ENCODE measurements around the gene CRHR2.

The CRHR2 gene

DNA sequence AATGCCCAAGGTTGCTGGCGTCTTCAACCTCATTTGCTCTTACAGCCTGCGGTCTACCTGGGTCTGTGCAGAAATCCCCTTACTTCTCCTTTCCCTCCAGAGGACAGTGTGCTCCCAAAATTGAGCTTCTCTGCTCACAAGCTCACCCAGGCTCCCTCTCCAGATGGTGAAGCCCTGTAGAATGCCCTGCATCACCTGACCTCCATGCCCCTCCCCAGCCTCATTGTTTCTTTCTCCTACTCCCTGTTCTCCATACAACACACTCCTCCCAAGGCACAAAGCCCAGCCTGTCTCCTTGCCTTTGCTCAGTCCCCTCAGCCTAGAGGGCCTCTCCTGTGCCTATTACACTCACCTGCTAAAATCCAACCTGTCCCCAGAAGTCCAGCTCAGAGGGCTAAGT, 3.5 kb downstream of the CRHR2 start:
- Histone ChIP-seq H3K4me1 (ENCODE audit: control insufficient read depth, insufficient read depth, low read length) (no peaks in the 10 kb centered on the region), H3K36me3 (ENCODE audit: control insufficient read depth in 2 of 2, insufficient read depth in 1 of 2, low read length in 2 of 2) (no peaks in the 10 kb centered on the region), H3K4me3 (ENCODE audit: low read depth, low read length) (no peak overlapping the region), H3K27ac (ENCODE audit: extremely low read depth, low read depth, low read length) (no peak overlapping the region), H3K9me3 (ENCODE audit: control insufficient read depth, insufficient read depth, low read depth, low read length) (no peaks in the 10 kb centered on the region)
- TF ChIP-seq, protein P1, sequence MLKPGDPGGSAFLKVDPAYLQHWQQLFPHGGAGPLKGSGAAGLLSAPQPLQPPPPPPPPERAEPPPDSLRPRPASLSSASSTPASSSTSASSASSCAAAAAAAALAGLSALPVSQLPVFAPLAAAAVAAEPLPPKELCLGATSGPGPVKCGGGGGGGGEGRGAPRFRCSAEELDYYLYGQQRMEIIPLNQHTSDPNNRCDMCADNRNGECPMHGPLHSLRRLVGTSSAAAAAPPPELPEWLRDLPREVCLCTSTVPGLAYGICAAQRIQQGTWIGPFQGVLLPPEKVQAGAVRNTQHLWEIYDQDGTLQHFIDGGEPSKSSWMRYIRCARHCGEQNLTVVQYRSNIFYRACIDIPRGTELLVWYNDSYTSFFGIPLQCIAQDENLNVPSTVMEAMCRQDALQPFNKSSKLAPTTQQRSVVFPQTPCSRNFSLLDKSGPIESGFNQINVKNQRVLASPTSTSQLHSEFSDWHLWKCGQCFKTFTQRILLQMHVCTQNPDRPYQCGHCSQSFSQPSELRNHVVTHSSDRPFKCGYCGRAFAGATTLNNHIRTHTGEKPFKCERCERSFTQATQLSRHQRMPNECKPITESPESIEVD (tag by site-specific recombination; IDR thresholded peaks at IDR 0.05) = no peak
- TF ChIP-seq, protein P2, sequence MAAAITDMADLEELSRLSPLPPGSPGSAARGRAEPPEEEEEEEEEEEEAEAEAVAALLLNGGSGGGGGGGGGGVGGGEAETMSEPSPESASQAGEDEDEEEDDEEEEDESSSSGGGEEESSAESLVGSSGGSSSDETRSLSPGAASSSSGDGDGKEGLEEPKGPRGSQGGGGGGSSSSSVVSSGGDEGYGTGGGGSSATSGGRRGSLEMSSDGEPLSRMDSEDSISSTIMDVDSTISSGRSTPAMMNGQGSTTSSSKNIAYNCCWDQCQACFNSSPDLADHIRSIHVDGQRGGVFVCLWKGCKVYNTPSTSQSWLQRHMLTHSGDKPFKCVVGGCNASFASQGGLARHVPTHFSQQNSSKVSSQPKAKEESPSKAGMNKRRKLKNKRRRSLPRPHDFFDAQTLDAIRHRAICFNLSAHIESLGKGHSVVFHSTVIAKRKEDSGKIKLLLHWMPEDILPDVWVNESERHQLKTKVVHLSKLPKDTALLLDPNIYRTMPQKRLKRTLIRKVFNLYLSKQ (tag by site-specific recombination; IDR thresholded peaks at IDR 0.05; ENCODE audit: borderline replicate concordance) = no peak
- TF ChIP-seq ZNF416 (tag by site-specific recombination; IDR thresholded peaks at IDR 0.05) (no peak), ZSCAN30 (tag by site-specific recombination; IDR thresholded peaks at IDR 0.05) (no peak), ZNF311 (tag by site-specific recombination; IDR thresholded peaks at IDR 0.05; ENCODE audit: borderline replicate concordance) (no peak), ZNF473 (tag by site-specific recombination; IDR thresholded peaks at IDR 0.05) (no peak), ZBTB7A (tag by site-specific recombination; IDR thresholded peaks at IDR 0.05; ENCODE audit: low read depth) (no peak), ZNF548 (tag by site-specific recombination; IDR thresholded peaks at IDR 0.05) (no peak), ZNF530 (tag by site-specific recombination; IDR thresholded peaks at IDR 0.05; ENCODE audit: low read depth) (no peak), WT1 (tag by site-specific recombination; IDR thresholded peaks at IDR 0.05) (no peak), ZNF174 (tag by site-specific recombination; IDR thresholded peaks at IDR 0.05) (no peak), GLIS2 (tag by site-specific recombination; IDR thresholded peaks at IDR 0.05) (no peak), ZNF658 (tag by site-specific recombination; IDR thresholded peaks at IDR 0.05) (no peak), ZNF423 (tag by site-specific recombination; IDR thresholded peaks at IDR 0.05) (no peak)
- CTCF ChIA-PET = interaction anchor here (1.0 kb wide), 1 partner anchor 444 kb away, joined by 3 read pairs; no protein-coding TSS in a partner anchor
- POLR2A ChIA-PET = no interaction called here

DNA sequence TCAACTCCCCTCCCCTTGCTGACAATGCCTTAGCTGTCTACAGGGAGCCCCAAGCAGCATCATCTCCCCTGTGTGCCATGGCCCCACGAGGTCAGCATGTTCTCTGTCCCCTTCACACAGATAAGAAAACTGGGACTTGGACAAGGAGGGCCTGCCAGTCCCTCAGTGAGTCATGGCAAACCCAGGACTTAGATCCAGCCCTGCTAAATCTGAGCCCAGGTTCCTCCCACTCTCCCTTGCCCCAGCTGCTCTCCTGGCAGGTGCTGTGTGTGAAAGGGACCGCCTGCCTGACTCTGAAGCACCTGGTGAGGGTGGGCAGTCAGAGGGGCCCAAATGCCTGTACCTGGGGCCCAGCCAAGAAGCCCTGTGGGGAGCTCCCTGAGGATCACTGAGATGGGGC, 7.4 kb downstream of the CRHR2 start:
- Histone ChIP-seq H3K9me3 (ENCODE audit: control insufficient read depth, insufficient read depth, low read depth, low read length) (no peaks in the 10 kb centered on the region), H3K27ac (ENCODE audit: extremely low read depth, low read depth, low read length) (no peak overlapping the region), H3K4me1 (ENCODE audit: control insufficient read depth, insufficient read depth, low read length) (no peaks in the 10 kb centered on the region), H3K36me3 (ENCODE audit: control insufficient read depth in 2 of 2, insufficient read depth in 1 of 2, low read length in 2 of 2) (no peaks in the 10 kb centered on the region), H3K4me3 (ENCODE audit: low read depth, low read length) (no peak overlapping the region)
- POLR2A ChIA-PET = no interaction called here
- CTCF ChIA-PET = interaction anchor here (0.7 kb wide), 1 partner anchor 41 kb away, joined by 3 read pairs; no protein-coding TSS in a partner anchor
- no peak for TF ChIP-seq IKZF3 (tag by site-specific recombination; IDR thresholded peaks at IDR 0.05)
- TF ChIP-seq, protein P3, sequence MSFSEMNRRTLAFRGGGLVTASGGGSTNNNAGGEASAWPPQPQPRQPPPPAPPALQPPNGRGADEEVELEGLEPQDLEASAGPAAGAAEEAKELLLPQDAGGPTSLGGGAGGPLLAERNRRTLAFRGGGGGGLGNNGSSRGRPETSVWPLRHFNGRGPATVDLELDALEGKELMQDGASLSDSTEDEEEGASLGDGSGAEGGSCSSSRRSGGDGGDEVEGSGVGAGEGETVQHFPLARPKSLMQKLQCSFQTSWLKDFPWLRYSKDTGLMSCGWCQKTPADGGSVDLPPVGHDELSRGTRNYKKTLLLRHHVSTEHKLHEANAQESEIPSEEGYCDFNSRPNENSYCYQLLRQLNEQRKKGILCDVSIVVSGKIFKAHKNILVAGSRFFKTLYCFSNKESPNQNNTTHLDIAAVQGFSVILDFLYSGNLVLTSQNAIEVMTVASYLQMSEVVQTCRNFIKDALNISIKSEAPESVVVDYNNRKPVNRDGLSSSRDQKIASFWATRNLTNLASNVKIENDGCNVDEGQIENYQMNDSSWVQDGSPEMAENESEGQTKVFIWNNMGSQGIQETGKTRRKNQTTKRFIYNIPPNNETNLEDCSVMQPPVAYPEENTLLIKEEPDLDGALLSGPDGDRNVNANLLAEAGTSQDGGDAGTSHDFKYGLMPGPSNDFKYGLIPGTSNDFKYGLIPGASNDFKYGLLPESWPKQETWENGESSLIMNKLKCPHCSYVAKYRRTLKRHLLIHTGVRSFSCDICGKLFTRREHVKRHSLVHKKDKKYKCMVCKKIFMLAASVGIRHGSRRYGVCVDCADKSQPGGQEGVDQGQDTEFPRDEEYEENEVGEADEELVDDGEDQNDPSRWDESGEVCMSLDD (tag by site-specific recombination; IDR thresholded peaks at IDR 0.05) = no peak
- TF ChIP-seq YY2 (tag by site-specific recombination; IDR thresholded peaks at IDR 0.05) = no peak
- TF ChIP-seq KLF10 (tag by site-specific recombination; IDR thresholded peaks at IDR 0.05) = no peak
- TF ChIP-seq, protein P4, sequence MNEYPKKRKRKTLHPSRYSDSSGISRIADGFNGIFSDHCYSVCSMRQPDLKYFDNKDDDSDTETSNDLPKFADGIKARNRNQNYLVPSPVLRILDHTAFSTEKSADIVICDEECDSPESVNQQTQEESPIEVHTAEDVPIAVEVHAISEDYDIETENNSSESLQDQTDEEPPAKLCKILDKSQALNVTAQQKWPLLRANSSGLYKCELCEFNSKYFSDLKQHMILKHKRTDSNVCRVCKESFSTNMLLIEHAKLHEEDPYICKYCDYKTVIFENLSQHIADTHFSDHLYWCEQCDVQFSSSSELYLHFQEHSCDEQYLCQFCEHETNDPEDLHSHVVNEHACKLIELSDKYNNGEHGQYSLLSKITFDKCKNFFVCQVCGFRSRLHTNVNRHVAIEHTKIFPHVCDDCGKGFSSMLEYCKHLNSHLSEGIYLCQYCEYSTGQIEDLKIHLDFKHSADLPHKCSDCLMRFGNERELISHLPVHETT (tag by site-specific recombination; IDR thresholded peaks at IDR 0.05) = no peak
- TF ChIP-seq, protein P5, sequence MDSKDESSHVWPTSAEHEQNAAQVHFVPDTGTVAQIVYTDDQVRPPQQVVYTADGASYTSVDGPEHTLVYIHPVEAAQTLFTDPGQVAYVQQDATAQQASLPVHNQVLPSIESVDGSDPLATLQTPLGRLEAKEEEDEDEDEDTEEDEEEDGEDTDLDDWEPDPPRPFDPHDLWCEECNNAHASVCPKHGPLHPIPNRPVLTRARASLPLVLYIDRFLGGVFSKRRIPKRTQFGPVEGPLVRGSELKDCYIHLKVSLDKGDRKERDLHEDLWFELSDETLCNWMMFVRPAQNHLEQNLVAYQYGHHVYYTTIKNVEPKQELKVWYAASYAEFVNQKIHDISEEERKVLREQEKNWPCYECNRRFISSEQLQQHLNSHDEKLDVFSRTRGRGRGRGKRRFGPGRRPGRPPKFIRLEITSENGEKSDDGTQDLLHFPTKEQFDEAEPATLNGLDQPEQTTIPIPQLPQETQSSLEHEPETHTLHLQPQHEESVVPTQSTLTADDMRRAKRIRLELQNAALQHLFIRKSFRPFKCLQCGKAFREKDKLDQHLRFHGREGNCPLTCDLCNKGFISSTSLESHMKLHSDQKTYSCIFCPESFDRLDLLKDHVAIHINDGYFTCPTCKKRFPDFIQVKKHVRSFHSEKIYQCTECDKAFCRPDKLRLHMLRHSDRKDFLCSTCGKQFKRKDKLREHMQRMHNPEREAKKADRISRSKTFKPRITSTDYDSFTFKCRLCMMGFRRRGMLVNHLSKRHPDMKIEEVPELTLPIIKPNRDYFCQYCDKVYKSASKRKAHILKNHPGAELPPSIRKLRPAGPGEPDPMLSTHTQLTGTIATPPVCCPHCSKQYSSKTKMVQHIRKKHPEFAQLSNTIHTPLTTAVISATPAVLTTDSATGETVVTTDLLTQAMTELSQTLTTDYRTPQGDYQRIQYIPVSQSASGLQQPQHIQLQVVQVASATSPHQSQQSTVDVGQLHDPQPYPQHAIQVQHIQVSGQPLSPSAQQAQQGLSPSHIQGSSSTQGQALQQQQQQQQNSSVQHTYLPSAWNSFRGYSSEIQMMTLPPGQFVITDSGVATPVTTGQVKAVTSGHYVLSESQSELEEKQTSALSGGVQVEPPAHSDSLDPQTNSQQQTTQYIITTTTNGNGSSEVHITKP (tag by site-specific recombination; IDR thresholded peaks at IDR 0.05) = no peak
- TF ChIP-seq ZNF174 (tag by site-specific recombination; IDR thresholded peaks at IDR 0.05) = no peak
- no peak for TF ChIP-seq MEIS1 (CRISPR knock-in tag; IDR thresholded peaks at IDR 0.05; ENCODE audit: borderline replicate concordance)
- TF ChIP-seq, protein P6, sequence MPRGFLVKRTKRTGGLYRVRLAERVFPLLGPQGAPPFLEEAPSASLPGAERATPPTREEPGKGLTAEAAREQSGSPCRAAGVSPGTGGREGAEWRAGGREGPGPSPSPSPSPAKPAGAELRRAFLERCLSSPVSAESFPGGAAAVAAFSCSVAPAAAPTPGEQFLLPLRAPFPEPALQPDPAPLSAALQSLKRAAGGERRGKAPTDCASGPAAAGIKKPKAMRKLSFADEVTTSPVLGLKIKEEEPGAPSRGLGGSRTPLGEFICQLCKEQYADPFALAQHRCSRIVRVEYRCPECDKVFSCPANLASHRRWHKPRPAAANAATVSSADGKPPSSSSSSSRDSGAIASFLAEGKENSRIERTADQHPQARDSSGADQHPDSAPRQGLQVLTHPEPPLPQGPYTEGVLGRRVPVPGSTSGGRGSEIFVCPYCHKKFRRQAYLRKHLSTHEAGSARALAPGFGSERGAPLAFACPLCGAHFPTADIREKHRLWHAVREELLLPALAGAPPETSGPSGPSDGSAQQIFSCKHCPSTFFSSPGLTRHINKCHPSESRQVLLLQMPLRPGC (tag by site-specific recombination; IDR thresholded peaks at IDR 0.05) = no peak
- no peak for TF ChIP-seq ZNF585B (tag by site-specific recombination; IDR thresholded peaks at IDR 0.05)
- TF ChIP-seq ZNF10 (tag by site-specific recombination; IDR thresholded peaks at IDR 0.05) = no peak

Data from HEK293 (cell line).